SK-N-MC (cell line): ENCODE results near the gene DNAAF8.
"Not testable (repeated sequence)": the region's sequence is repeated elsewhere in the genome, so short reads cannot be mapped to it uniquely, and the experiment has no call there.

Experiments
- DNase-seq: peaks from one replicate; pipeline ENCODE4 v3.0.0-alpha.2; 2011; ENCODE audit warnings: low read depth, low spot score
- H3K27ac ChIP-seq: fragments of 200-600 bp; sonication (generic); 2 replicates; pipeline ENCODE4 v1.5.1; 2016; ENCODE audit warnings: mixed run types
- H3K36me3 ChIP-seq: fragments of 200-600 bp; sonication (generic); 2 replicates; pipeline ENCODE4 v1.6.1; 2017; ENCODE audit warnings: antibody characterized with exemption, low read length, mixed read lengths; ENCODE audit not compliant: insufficient read depth
- H3K4me3 ChIP-seq: fragments of 200-600 bp; sonication (generic); 2 replicates; pipeline ENCODE4 v1.5.1; 2016
- H3K9ac ChIP-seq: fragments of 200-600 bp; sonication (generic); 2 replicates; pipeline ENCODE4 v1.8.0; 2017; ENCODE audit warnings: mixed run types, mixed read lengths; ENCODE audit not compliant: insufficient read length
- H3K9me3 ChIP-seq: fragments of 200-600 bp; sonication (generic); 2 replicates; pipeline ENCODE4 v1.6.1; 2017; ENCODE audit warnings: low read depth, mild to moderate bottlenecking, antibody characterized with exemption, low read length, moderate library complexity, mixed read lengths
- EZH2 ChIP-seq: fragments of 200-600 bp; sonication (generic); IDR thresholded peaks from one replicate; pipeline ENCODE4 v1.6.1; 2017; ENCODE audit warnings: antibody characterized with exemption
- FOXP2 ChIP-seq: optimal IDR thresholded peaks from 2 replicates; pipeline ENCODE3; 2011; ENCODE audit warnings: mild to moderate bottlenecking, moderate library complexity; ENCODE audit not compliant: insufficient read depth; ENCODE audit errors: extremely low read length, control extremely low read depth
- POLR2AphosphoS5 ChIP-seq: IDR thresholded peaks from 2 replicates; pipeline ENCODE4 v1.6.1; 2012; ENCODE audit warnings: mild to moderate bottlenecking, low read depth, low read length, borderline replicate concordance

Gene DNAAF8

DNA sequence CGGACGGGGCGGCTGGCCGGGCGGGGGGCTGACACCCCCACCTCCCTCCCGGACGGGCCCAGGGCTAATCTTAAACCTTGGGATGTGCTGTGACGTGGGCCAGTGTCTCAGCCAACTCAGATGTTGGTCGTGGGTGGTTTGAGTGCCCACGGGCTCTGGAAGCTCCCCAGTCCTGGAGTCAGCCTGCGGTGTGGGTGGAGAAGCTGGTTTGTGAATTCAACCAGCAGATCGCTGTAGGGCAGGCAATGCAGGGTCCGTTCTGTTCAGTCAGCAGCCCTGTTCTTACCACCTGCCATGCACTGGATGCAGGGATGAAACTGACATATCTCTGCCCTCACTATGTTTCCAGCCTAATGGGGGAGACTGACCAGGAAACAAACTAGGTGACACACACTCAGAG lies 40.7 kb downstream of the DNAAF8 start:
- H3K9me3 ChIP-seq, result no peaks in the 10 kb centered on the region
- no peak for DNase-seq
- no peaks in the 10 kb centered on the region for H3K36me3 ChIP-seq
- no peak overlapping the region for H3K9ac ChIP-seq
- H3K27ac ChIP-seq, result no peak overlapping the region
- no peak overlapping the region for H3K4me3 ChIP-seq
- TF ChIP-seq POLR2AphosphoS5, result no peak
- no peak for TF ChIP-seq FOXP2
- no peak for TF ChIP-seq EZH2

GRCh38 chr16:4776141-4776705 lies 41.9 kb downstream of the DNAAF8 start:
- H3K36me3 ChIP-seq, result no peaks in the 10 kb centered on the region
- no peak overlapping the region for H3K27ac ChIP-seq
- H3K9ac ChIP-seq, result no peak overlapping the region
- no peaks in the 10 kb centered on the region for H3K9me3 ChIP-seq
- no peak for DNase-seq
- no peak overlapping the region for H3K4me3 ChIP-seq
- no peak for TF ChIP-seq FOXP2
- no peak for TF ChIP-seq POLR2AphosphoS5
- TF ChIP-seq EZH2, result no peak

- Histone ChIP-seq H3K9me3 (no peaks in the 10 kb centered on the region), H3K27ac (no peak overlapping the region), H3K36me3 (no peaks in the 10 kb centered on the region), H3K4me3 (no peak overlapping the region), H3K9ac (no peak overlapping the region)
- TF ChIP-seq POLR2AphosphoS5 (no peak), EZH2 (no peak), FOXP2 (no peak)
- DNase-seq, result no peak
These were observed 43.2 kb downstream of the DNAAF8 start for GRCh38 chr16:4777339-4778049.

GRCh38 chr16:4778050-4778392 lies 43.7 kb downstream of the DNAAF8 start:
- no peak overlapping the region for H3K4me3 ChIP-seq
- H3K27ac ChIP-seq, result no peak overlapping the region
- TF ChIP-seq POLR2AphosphoS5 (no peak), EZH2 (no peak), FOXP2 (no peak)
- no peaks in the 10 kb centered on the region for H3K36me3 ChIP-seq
- no peaks in the 10 kb centered on the region for H3K9me3 ChIP-seq
- no peak for DNase-seq
- no peak overlapping the region for H3K9ac ChIP-seq

GRCh38 chr16:4780235-4780634 lies 45.9 kb downstream of the DNAAF8 start:
- H3K4me3 ChIP-seq, result no peak overlapping the region
- H3K36me3 ChIP-seq, result no peaks in the 10 kb centered on the region
- TF ChIP-seq FOXP2 (no peak), POLR2AphosphoS5 (no peak), EZH2 (no peak)
- no peak overlapping the region for H3K27ac ChIP-seq
- DNase-seq, result no peak
- no peak overlapping the region for H3K9ac ChIP-seq
- H3K9me3 ChIP-seq, result no peaks in the 10 kb centered on the region

DNA sequence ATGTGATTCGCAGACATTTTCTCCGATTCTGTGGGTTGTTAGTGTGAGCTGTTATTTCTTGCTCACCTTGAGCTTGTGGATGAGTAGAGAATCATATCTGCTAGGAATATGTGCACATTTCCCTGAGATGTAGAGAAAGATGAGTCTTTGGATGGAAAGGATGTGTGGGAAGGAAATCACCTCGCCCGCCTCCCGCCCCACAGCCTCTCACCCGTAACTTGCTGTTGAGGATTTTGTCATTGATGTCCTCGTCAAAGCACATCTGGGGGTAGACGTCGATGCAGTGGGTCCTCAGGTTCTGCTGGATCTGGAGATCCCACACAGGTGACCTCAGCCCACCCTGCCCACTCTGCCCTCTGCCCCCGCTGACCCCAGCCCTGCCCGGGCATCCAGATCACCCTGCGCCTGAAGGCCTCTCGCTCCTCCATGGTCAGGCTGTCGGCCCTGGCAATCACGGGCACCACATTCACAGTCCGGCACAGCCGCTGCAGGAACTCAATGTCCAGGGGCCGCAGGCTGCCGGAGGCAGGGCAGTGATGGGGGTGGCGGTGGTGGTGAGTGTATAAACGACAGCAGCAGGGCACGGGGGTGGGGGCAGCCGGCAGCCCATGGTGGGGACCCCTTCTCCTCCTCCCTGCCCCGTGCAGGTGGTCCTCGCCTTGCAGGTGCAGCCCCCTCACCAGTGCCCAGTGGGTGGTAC lies 49.1 kb downstream of the DNAAF8 start:
- TF ChIP-seq EZH2 (no peak), POLR2AphosphoS5 (no peak), FOXP2 (no peak)
- no peaks in the 10 kb centered on the region for H3K36me3 ChIP-seq
- no peak for DNase-seq
- H3K4me3 ChIP-seq, result no peak overlapping the region
- H3K9me3 ChIP-seq, result no peaks in the 10 kb centered on the region
- no peak overlapping the region for H3K9ac ChIP-seq
- H3K27ac ChIP-seq, result no peak overlapping the region

DNA sequence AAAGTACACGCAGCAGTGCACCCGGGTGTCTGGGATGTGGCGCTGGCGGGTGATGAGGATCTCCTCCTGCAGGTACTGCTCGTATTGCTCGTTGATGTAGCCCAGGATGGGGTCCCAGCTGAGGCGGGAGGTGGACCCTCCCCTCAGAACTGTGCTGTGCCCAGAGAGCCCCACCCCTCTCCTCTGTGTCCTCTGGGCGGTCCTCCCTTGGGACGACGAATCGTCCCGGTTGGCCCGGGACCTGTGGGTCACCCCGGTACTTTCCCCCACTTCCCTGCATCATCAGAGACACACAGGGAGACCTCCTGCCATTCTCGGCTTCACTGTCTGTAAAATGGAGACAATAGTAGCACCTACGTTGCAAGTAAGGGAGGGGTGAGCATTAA lies 49.6 kb downstream of the DNAAF8 start:
- no peak overlapping the region for H3K9ac ChIP-seq
- no peak overlapping the region for H3K4me3 ChIP-seq
- H3K9me3 ChIP-seq, result no peaks in the 10 kb centered on the region
- no peak for DNase-seq
- no peaks in the 10 kb centered on the region for H3K36me3 ChIP-seq
- no peak overlapping the region for H3K27ac ChIP-seq
- no peak for TF ChIP-seq FOXP2
- TF ChIP-seq EZH2, result no peak
- no peak for TF ChIP-seq POLR2AphosphoS5

GRCh38 chr16:4784444-4784987 lies 50.2 kb downstream of the DNAAF8 start:
- H3K9me3 ChIP-seq, H3K9ac ChIP-seq, H3K36me3 ChIP-seq, H3K4me3 ChIP-seq, DNase-seq, H3K27ac ChIP-seq: not testable (repeated sequence)
